HG03066 (cell line): ENCODE data around the gene IRF2BP2.

Experiments
- ATAC-seq: cut with Tn5 transposase; IDR thresholded peaks from one replicate; pipeline ENCODE4 v1.9.1; 2021; ENCODE audit warnings: low read depth; ENCODE audit not compliant: unreplicated experiment

The IRF2BP2 gene

GRCh38 chr1:234585330-234586055, 24.5 kb downstream of the IRF2BP2 start:
- no peak for ATAC-seq

- ATAC-seq, result no peak
Observed at GRCh38 chr1:234584926-234585325, 25.1 kb downstream of the IRF2BP2 start.

GRCh38 chr1:234584420-234584805, 25.6 kb downstream of the IRF2BP2 start:
- no peak for ATAC-seq

- no peak for ATAC-seq
Observed at GRCh38 chr1:234583755-234584419, 26.1 kb downstream of the IRF2BP2 start.

GRCh38 chr1:234582681-234583301, 27.2 kb downstream of the IRF2BP2 start:
- no peak for ATAC-seq

GRCh38 chr1:234582186-234582585, 27.8 kb downstream of the IRF2BP2 start:
- ATAC-seq, result no peak

- ATAC-seq, result no peak
Observed at GRCh38 chr1:234581063-234581714, 28.8 kb downstream of the IRF2BP2 start.

- ATAC-seq, result no peak
Observed at GRCh38 chr1:234579967-234580366, 30.0 kb downstream of the IRF2BP2 start.

- no peak for ATAC-seq
Observed at GRCh38 chr1:234578735-234579134, 31.2 kb downstream of the IRF2BP2 start.

GRCh38 chr1:234578087-234578486, 31.9 kb downstream of the IRF2BP2 start:
- no peak for ATAC-seq

- ATAC-seq, result no peak
Observed at GRCh38 chr1:234573711-234574299, 36.2 kb downstream of the IRF2BP2 start.

- ATAC-seq, result no peak
Observed at GRCh38 chr1:234572966-234573365, 37.0 kb downstream of the IRF2BP2 start.

GRCh38 chr1:234571702-234572101, 38.3 kb downstream of the IRF2BP2 start:
- ATAC-seq, result no peak

- no peak for ATAC-seq
Observed at GRCh38 chr1:234570329-234571120, 39.5 kb downstream of the IRF2BP2 start.

GRCh38 chr1:234568345-234568744, 41.6 kb downstream of the IRF2BP2 start:
- no peak for ATAC-seq

GRCh38 chr1:234565132-234565531, 44.8 kb downstream of the IRF2BP2 start:
- no peak for ATAC-seq

GRCh38 chr1:234564035-234565029, 45.6 kb downstream of the IRF2BP2 start:
- ATAC-seq, result no peak

GRCh38 chr1:234562334-234562733, 47.6 kb downstream of the IRF2BP2 start:
- ATAC-seq, result no peak

GRCh38 chr1:234561319-234561718, 48.7 kb downstream of the IRF2BP2 start:
- ATAC-seq, result no peak
